ENCODE measurements around the gene ZNF521.
A peak's percentile ranks its signal among the peaks of the same experiment; 100 is the strongest.

ZNF521 gene

GRCh38 chr18:25223899-25224886, 127.8 kb downstream of the ZNF521 start:
- Histone ChIP-seq H3K27me3 (replicated peaks; ENCODE audit: control insufficient read depth, insufficient read depth, low read length) (no peaks in the 10 kb centered on the region), H3K4me3 (replicated peaks; ENCODE audit: low read depth, low read length) (no peak overlapping the region), H3K36me3 (ENCODE audit: control insufficient read depth, insufficient read depth, low read length) (no peaks in the 10 kb centered on the region)
- DNase-seq (ENCODE audit: extremely low read depth, insufficient read length) = no peak
- TF ChIP-seq, protein P1, sequence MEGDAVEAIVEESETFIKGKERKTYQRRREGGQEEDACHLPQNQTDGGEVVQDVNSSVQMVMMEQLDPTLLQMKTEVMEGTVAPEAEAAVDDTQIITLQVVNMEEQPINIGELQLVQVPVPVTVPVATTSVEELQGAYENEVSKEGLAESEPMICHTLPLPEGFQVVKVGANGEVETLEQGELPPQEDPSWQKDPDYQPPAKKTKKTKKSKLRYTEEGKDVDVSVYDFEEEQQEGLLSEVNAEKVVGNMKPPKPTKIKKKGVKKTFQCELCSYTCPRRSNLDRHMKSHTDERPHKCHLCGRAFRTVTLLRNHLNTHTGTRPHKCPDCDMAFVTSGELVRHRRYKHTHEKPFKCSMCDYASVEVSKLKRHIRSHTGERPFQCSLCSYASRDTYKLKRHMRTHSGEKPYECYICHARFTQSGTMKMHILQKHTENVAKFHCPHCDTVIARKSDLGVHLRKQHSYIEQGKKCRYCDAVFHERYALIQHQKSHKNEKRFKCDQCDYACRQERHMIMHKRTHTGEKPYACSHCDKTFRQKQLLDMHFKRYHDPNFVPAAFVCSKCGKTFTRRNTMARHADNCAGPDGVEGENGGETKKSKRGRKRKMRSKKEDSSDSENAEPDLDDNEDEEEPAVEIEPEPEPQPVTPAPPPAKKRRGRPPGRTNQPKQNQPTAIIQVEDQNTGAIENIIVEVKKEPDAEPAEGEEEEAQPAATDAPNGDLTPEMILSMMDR (IDR thresholded peaks at IDR 0.05; ENCODE audit: insufficient read depth, low read length, poor library complexity, severe bottlenecking) = no peak

DNA sequence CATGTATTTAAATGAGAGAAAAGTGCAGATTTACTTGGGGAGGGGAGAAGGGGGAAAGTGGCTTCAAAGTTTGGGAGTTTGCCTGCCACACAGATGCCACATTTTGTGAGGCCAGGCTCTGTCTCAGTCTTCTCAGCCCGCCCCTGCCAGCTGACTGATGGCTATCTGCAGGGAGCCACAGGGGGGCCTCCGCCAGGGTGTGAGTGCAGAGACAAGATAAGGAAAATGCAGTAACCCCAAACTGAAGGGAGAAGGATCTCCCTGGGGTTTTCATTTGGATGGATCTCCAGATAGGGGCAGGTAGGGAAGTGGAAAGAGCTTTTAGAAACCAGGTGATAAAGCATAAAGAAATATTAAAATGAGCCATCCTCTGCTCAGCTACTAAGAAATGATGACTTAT, 128.8 kb downstream of the ZNF521 start:
- no peaks in the 10 kb centered on the region for H3K27me3 ChIP-seq (replicated peaks; ENCODE audit: control insufficient read depth, insufficient read depth, low read length)
- H3K4me3 ChIP-seq (replicated peaks; ENCODE audit: low read depth, low read length) = no peak overlapping the region
- no peak for DNase-seq (ENCODE audit: extremely low read depth, insufficient read length)
- H3K36me3 ChIP-seq (ENCODE audit: control insufficient read depth, insufficient read depth, low read length) = no peaks in the 10 kb centered on the region
- TF ChIP-seq, protein P1 (IDR thresholded peaks at IDR 0.05; ENCODE audit: insufficient read depth, low read length, poor library complexity, severe bottlenecking) = no peak

DNA sequence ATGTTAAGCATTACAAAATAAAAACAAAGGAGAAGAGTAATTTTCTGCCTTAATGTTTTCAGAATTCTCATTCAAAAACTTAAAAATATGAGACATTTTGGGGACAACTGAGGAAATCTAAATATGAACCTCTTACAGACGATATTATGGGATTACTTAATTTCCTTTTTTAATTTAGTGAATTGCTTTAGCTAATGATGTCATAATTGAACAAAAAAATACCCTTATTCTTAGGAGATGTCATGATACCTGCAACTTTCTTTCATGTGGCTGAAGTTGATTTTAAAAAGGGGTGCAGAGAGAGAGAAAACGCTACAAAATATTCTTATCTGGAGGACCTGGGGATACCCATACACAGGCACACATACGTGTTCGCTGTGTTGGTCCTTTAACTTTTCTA, 129.3 kb downstream of the ZNF521 start:
- Histone ChIP-seq H3K27me3 (replicated peaks; ENCODE audit: control insufficient read depth, insufficient read depth, low read length) (no peaks in the 10 kb centered on the region), H3K4me3 (replicated peaks; ENCODE audit: low read depth, low read length) (no peak overlapping the region), H3K36me3 (ENCODE audit: control insufficient read depth, insufficient read depth, low read length) (no peaks in the 10 kb centered on the region)
- no peak for DNase-seq (ENCODE audit: extremely low read depth, insufficient read length)
- TF ChIP-seq, protein P1 (IDR thresholded peaks at IDR 0.05; ENCODE audit: insufficient read depth, low read length, poor library complexity, severe bottlenecking) = no peak

GRCh38 chr18:25210622-25211021, 141.3 kb downstream of the ZNF521 start:
- no peaks in the 10 kb centered on the region for H3K27me3 ChIP-seq (replicated peaks; ENCODE audit: control insufficient read depth, insufficient read depth, low read length)
- no peak for DNase-seq (ENCODE audit: extremely low read depth, insufficient read length)
- H3K36me3 ChIP-seq (ENCODE audit: control insufficient read depth, insufficient read depth, low read length) = no peaks in the 10 kb centered on the region
- no peak overlapping the region for H3K4me3 ChIP-seq (replicated peaks; ENCODE audit: low read depth, low read length)
- TF ChIP-seq, protein P1 (IDR thresholded peaks at IDR 0.05; ENCODE audit: insufficient read depth, low read length, poor library complexity, severe bottlenecking) = no peak

DNA sequence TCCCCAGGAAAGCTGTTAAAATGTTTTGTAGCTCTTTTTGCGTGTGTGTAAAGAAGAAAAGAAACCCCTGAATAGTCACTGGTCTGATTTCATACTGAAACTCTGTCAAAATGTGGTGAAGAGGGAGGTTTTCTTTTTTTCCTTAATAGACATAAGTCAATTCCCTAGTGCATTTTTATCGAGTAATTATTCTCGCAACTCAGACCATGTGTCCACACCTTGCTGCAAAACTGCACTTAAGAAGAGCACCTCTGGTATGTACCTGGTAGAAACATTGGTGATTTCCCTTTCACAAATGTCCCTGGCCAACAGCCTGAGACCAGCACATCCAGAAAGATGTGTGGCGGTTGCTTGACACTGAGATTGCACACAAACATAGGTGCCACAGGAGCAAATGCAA, 159.9 kb downstream of the ZNF521 start:
- TF ChIP-seq, protein P1 (IDR thresholded peaks at IDR 0.05; ENCODE audit: insufficient read depth, low read length, poor library complexity, severe bottlenecking) = no peak
- peak; percentile 22 for DNase-seq (ENCODE audit: extremely low read depth, insufficient read length)
- no peak overlapping the region for H3K4me3 ChIP-seq (replicated peaks; ENCODE audit: low read depth, low read length)
- H3K27me3 ChIP-seq (replicated peaks; ENCODE audit: control insufficient read depth, insufficient read depth, low read length) = no peaks in the 10 kb centered on the region
- H3K36me3 ChIP-seq (ENCODE audit: control insufficient read depth, insufficient read depth, low read length) = no peaks in the 10 kb centered on the region
